Activated effector memory CD4-positive, alpha-beta T cell treated with anti-CD3 and anti-CD28 coated beads, Interleukin-2, amount 50 U/mL, for 16 hours (primary cell): Measurements from ENCODE around the gene LCN10.

Source experiments
- DNase-seq: peaks from one replicate; pipeline ENCODE4 v3.0.0-alpha.2; 2020

The LCN10 gene

GRCh38 chr9:136753371-136754058, 10.8 kb upstream of the LCN10 start:
- DNase-seq: no peak

- DNase-seq: no peak
Observed at GRCh38 chr9:136751814-136752213, 9.1 kb upstream of the LCN10 start.

- no peak for DNase-seq
Observed at GRCh38 chr9:136751244-136751643, 8.5 kb upstream of the LCN10 start.

DNA sequence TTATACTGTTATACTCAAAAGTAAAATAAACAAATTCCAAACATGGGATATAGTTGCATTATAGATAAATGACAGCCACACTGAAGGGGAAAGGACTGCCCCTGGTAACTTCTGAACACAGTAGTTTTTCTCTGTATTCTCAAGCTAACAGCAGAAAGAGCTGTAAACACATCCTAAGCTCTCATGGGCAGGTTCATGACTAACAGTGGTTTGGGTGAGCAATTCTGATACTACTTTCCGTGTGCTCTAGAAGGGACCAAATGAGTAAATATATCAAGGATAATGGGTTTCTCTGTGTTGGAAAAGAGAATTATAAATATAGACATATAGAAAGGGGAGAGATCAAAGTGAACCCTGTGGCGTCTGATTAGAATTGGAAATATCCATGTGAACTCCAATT, 7.8 kb upstream of the LCN10 start:
- DNase-seq: no peak

DNA sequence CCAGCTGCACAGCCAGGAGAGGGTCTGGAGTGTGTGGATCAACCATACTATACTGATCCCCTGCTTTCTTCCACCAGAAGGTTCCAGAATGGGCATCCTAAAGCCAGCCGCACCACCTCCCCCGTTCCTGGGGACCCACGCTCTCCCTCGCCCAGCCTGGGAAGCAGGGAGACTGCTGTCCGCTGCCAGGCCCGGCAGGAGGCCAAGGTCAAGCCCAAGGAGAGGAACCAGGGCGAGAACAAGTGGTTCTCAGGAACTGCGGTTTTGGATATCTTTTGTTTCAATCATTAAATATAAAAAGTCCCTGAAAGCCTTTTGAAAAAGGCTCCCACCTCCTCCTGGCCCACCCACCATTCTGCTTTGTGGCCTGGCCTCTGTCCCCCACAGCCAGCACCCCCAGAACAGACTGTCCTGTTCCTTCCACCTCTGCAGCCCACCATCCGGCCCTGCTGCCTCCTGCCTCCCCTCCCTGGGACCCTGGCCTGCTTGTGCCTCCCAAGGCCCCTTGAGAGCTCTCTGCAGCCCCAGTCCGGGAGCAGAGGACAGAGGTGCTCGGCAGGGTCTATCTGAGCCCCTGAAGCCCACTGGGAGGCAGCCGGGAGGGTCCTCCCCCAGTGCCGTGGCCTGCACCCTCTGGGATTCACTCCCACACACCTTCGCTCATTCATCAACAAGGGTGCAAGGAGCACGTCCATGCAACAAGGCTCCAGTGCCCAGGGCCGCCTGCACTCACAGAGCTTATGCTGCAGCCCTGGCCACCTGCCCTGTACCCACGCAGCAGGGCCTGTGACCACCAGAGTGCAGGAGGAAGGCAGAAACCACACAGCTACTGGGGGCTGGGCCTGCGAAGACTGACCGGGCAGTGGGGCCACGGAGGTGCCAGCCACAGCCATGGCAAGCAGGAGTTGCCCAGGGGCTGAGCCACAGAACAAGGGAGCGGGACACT, 6.2 kb upstream of the LCN10 start:
- DNase-seq: no peak

GRCh38 chr9:136748201-136748600, 5.5 kb upstream of the LCN10 start, which contains the start of gene LCN6:
Gene LCN6 (minus strand): TSS chr9:136748525. CDS start chr9:136748483, 42 bp downstream.
- no peak for DNase-seq

DNA sequence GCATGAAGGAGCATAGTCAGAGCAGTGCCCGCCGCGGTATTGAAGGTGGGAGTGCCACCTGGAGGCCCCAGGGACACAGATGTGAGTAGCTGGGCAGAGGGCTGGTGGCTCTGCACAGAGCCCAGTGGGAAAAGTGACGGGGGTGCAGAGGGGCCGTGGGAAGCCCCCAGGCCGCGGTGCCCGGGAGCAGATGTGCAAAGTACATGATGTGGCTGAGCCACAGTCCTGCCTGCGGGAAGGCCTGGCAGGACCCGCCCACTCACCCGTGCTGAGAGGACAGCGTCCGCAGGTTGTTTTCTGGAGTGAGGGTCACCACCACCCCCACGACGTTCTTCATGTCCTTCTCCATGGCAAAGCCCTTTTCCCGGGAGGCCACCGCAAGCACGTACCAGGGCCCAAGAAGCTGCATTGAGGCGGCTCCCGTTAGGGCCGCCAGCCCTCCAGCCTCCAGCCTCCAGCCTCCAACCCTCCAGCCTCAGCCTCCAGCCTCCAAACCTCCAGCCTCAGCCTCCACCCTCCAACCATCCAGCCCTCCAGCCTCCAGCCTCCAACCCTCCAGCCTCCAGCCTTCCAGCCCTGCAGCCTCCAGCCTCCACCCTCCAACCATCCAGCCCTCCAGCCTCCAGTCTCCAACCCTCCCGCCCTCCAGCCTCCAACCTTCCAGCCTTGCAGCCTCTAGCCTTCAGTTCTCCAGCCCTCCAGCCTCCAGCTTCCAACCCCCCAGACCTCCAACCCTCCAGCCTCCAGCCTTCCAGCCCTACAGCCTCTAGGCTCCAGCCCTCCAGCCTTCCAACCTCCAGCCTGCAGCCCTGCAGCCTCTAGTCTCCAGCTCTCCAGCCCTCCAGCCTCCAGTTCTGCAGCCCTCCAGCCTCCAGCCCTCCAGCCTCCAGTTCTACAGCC, 4.7 kb upstream of the LCN10 start:
- no peak for DNase-seq

DNA sequence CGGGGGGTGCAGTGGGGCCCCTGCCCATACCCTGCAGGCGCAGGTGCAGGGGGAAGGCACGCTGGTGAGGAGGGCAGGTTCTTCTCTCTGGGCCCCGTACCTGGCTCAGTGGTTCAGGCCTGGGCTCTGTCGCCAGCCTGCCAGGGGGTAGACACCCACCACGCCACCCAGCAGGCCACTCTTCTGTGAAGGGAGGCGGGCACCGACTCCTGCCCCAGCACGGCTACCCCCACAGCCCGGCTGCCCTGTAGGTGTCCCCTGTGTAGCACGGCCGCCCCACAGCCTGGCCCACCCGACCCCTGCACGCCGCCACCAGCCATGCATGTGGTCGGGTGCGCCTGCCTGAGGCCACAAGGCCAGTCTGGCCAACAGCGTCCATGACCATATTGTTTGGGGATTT, 3.9 kb upstream of the LCN10 start:
- no peak for DNase-seq

DNA sequence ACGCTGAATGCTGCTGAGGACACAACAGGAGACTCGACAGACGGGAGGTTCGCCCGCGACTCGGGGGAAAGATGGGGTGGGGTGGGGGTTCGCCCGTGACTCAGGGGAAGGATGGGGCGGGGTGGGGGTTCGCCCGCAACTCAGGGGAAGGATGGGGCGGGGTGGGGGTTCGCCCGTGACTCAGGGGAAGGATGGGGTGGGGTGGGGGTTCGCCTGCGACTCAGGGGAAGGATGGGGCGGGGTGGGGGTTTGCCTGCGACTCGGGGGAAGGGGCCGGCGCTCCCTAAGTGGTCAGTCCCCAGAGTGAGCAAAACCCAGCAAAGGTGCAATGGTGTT, 3.4 kb upstream of the LCN10 start:
- no peak for DNase-seq

- DNase-seq: no peak
Observed at GRCh38 chr9:136745389-136746154, 2.8 kb upstream of the LCN10 start.

GRCh38 chr9:136744773-136745172, 2.0 kb upstream of the LCN10 start:
- no peak for DNase-seq

- DNase-seq: no peak
Observed at GRCh38 chr9:136743639-136744211, 985 bp upstream of the LCN10 start.

GRCh38 chr9:136741883-136742571, 713 bp downstream of the LCN10 start:
- DNase-seq: peak; percentile 79

- no peak for DNase-seq
Observed at GRCh38 chr9:136740971-136741882, 1.5 kb downstream of the LCN10 start.

GRCh38 chr9:136740491-136740890, 2.2 kb downstream of the LCN10 start:
- DNase-seq: no peak

GRCh38 chr9:136740069-136740468, 2.7 kb downstream of the LCN10 start:
- DNase-seq: no peak

- DNase-seq: no peak
Observed at GRCh38 chr9:136739509-136739908, 3.2 kb downstream of the LCN10 start.

- no peak for DNase-seq
Observed at GRCh38 chr9:136738960-136739359, 3.8 kb downstream of the LCN10 start.

DNA sequence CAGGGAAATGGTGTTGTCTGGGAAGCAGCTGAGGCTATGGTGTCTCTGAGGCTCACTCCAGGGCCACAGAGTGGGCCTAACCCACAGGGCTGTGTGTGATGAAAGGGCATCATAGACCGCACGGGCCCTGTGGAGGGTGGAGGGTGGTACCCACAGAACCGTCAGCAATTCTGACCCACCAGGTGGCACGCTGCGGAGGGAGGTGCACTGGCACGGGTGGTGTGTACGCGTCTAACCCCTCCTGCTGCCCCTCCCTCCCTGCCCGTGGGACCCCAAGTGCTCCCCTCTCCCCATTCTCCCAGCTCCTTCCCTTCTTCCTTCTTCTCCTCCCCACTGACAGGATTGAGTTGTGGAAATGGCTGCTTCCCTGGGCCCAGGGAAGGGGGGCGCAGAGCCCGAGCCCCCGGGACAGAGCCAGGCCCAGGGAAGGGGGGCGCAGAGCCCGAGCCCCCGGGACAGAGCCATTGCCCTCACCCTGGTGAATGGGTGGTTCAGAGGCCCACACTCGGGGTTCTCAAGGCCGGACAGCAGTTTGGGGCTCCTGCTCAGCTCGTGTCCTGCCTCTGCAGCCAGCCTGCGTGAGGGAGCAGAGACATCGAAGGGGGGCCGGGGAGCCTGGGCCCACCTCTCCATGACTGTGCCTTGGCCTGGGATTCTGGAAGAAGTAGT, 6.8 kb downstream of the LCN10 start:
- DNase-seq: no peak
